Mammary epithelial cell (primary cell): ENCODE measurements around the gene MRPL2.

ENCODE experiments used
- CTCF ChIP-seq, 2 donors: IDR thresholded peaks in 1 of 2; conservative IDR thresholded peaks in 1 of 2; 2 replicates each; pipeline ENCODE4 v1.5.1; 2011 to 2012; ENCODE audit warnings: inconsistent platforms in 2 of 2, low read length in 2 of 2, mild to moderate bottlenecking in 2 of 2, control low read depth in 1 of 2, low read depth in 1 of 2; ENCODE audit not compliant: insufficient read depth in 1 of 2; ENCODE audit errors: extremely low read depth in 1 of 2
- EZH2 ChIP-seq: IDR thresholded peaks from 2 replicates; pipeline ENCODE4 v1.6.1; 2012; ENCODE audit warnings: low read length, inconsistent platforms, borderline replicate concordance

GRCh38 chr6:43089467-43089866, 30.2 kb upstream of the MRPL2 start:
- TF ChIP-seq CTCF (conservative IDR thresholded peaks at IDR 0.05 in 1 of 2, IDR thresholded peaks at IDR 0.05 in 1 of 2; ENCODE audit: extremely low read depth in 1 of 2, insufficient read depth in 1 of 2, low read depth in 1 of 2, low read length in 2 of 2): no peak
- no peak for TF ChIP-seq EZH2
